ENCODE data around the gene LRSAM1. TPM values are rescaled to one million over a fixed set of nuclear protein-coding genes. Genes with fewer than 3 reads are reported as not detected.

Gene LRSAM1
- total and polyA plus RNA-seq, 9 of the 15 experiments (the other 6 are each of a cell fraction or from before 2014, with no cell fraction given), result 0.07 to 16.2 (median 4.7) TPM

GRCh38 chr9:127522727-127523126 lies 71.4 kb downstream of the LRSAM1 start (continued):
- no peak for TF ChIP-seq PBX2 (CRISPR knock-in tag; IDR thresholded peaks at IDR 0.05; ENCODE audit: low read depth)
- no peak for TF ChIP-seq PBX2 (tag; conservative IDR thresholded peaks at IDR 0.05; ENCODE audit: low read depth)
- no peak for TF ChIP-seq RCOR1 (IDR thresholded peaks at IDR 0.05; ENCODE audit: borderline replicate concordance in 1 of 2, low read depth in 2 of 2, low read length in 2 of 2)
- TF ChIP-seq CBFA2T3 (IDR thresholded peaks at IDR 0.05), result no peak
- TF ChIP-seq KLF13 (tag; IDR thresholded peaks at IDR 0.05; ENCODE audit: borderline replicate concordance, low read depth), result no peak
- no peak for TF ChIP-seq ARID2 (IDR thresholded peaks at IDR 0.05)
- no peak for TF ChIP-seq CBX5 (IDR thresholded peaks at IDR 0.05; ENCODE audit: borderline replicate concordance, low read depth)
- TF ChIP-seq, protein P1, sequence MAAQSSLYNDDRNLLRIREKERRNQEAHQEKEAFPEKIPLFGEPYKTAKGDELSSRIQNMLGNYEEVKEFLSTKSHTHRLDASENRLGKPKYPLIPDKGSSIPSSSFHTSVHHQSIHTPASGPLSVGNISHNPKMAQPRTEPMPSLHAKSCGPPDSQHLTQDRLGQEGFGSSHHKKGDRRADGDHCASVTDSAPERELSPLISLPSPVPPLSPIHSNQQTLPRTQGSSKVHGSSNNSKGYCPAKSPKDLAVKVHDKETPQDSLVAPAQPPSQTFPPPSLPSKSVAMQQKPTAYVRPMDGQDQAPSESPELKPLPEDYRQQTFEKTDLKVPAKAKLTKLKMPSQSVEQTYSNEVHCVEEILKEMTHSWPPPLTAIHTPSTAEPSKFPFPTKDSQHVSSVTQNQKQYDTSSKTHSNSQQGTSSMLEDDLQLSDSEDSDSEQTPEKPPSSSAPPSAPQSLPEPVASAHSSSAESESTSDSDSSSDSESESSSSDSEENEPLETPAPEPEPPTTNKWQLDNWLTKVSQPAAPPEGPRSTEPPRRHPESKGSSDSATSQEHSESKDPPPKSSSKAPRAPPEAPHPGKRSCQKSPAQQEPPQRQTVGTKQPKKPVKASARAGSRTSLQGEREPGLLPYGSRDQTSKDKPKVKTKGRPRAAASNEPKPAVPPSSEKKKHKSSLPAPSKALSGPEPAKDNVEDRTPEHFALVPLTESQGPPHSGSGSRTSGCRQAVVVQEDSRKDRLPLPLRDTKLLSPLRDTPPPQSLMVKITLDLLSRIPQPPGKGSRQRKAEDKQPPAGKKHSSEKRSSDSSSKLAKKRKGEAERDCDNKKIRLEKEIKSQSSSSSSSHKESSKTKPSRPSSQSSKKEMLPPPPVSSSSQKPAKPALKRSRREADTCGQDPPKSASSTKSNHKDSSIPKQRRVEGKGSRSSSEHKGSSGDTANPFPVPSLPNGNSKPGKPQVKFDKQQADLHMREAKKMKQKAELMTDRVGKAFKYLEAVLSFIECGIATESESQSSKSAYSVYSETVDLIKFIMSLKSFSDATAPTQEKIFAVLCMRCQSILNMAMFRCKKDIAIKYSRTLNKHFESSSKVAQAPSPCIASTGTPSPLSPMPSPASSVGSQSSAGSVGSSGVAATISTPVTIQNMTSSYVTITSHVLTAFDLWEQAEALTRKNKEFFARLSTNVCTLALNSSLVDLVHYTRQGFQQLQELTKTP (IDR thresholded peaks at IDR 0.05; ENCODE audit: low read depth in 1 of 2, partially characterized antibody in 2 of 2), result no peak
- TF ChIP-seq HNRNPK (IDR thresholded peaks at IDR 0.05; ENCODE audit: low read depth, low read length, poor library complexity, severe bottlenecking), result no peak
- TF ChIP-seq, protein P2, sequence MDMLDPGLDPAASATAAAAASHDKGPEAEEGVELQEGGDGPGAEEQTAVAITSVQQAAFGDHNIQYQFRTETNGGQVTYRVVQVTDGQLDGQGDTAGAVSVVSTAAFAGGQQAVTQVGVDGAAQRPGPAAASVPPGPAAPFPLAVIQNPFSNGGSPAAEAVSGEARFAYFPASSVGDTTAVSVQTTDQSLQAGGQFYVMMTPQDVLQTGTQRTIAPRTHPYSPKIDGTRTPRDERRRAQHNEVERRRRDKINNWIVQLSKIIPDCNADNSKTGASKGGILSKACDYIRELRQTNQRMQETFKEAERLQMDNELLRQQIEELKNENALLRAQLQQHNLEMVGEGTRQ (CRISPR knock-in tag; IDR thresholded peaks at IDR 0.05), result no peak

Measured in K562 (cell line).